Trophoblast cell (in vitro differentiated cells and primary cell): Measurements from ENCODE around the gene ACP1.
A peak's percentile ranks its signal among the peaks of the same experiment; 100 is the strongest.

Experiments
- DNase-seq, 2 donors: peaks; one replicate each; pipeline ENCODE4 v3.0.0-alpha.2; 2016
- H2AFZ ChIP-seq: 2 replicates; pipeline ENCODE4 v1.6.1; 2013; ENCODE audit warnings: low read length, moderate library complexity, mild to moderate bottlenecking; ENCODE audit not compliant: insufficient read depth, poor library complexity
- H2AK5ac ChIP-seq: 2 replicates; pipeline ENCODE4 v1.6.1; 2013; ENCODE audit warnings: mild to moderate bottlenecking, low read length
- H2BK120ac ChIP-seq: 2 replicates; pipeline ENCODE4 v1.6.1; 2013; ENCODE audit warnings: low read length, mild to moderate bottlenecking, moderate library complexity; ENCODE audit not compliant: insufficient read depth, poor library complexity
- H2BK12ac ChIP-seq: 2 replicates; pipeline ENCODE4 v1.6.1; 2013; ENCODE audit warnings: mild to moderate bottlenecking, low read length, moderate library complexity
- H2BK5ac ChIP-seq: 2 replicates; pipeline ENCODE4 v1.6.1; 2013; ENCODE audit warnings: low read length, low read depth, moderate library complexity, mild to moderate bottlenecking; ENCODE audit not compliant: poor library complexity
- H3K14ac ChIP-seq: 2 replicates; pipeline ENCODE4 v1.6.1; 2013; ENCODE audit warnings: mild to moderate bottlenecking, low read length
- H3K18ac ChIP-seq: 2 replicates; pipeline ENCODE4 v1.6.1; 2013; ENCODE audit warnings: mild to moderate bottlenecking, low read length
- H3K23ac ChIP-seq: 2 replicates; pipeline ENCODE4 v1.6.1; 2013; ENCODE audit warnings: low read length
- H3K27ac ChIP-seq: 2 replicates; pipeline ENCODE4 v1.5.1; 2013; ENCODE audit warnings: low read depth, mild to moderate bottlenecking, inconsistent platforms, low read length, moderate library complexity
- H3K27me3 ChIP-seq: 2 replicates; pipeline ENCODE4 v1.6.1; 2013; ENCODE audit warnings: inconsistent platforms, mild to moderate bottlenecking, low read length, moderate library complexity; ENCODE audit not compliant: insufficient read depth
- H3K36me3 ChIP-seq, 2 experiments: 1 replicate in 1 of 2; 2 replicates in 1 of 2; pipeline ENCODE4 v1.6.1; 2013; ENCODE audit warnings: low read length in 2 of 2, mild to moderate bottlenecking in 2 of 2, moderate library complexity in 1 of 2; ENCODE audit not compliant: insufficient read depth in 2 of 2, control insufficient read depth in 1 of 2
- H3K4ac ChIP-seq: 2 replicates; pipeline ENCODE4 v1.6.1; 2013; ENCODE audit warnings: low read depth, mild to moderate bottlenecking, low read length, moderate library complexity
- H3K4me1 ChIP-seq, 2 experiments: 1 replicate in 1 of 2; 2 replicates in 1 of 2; pipeline ENCODE4 v1.6.1; 2013; ENCODE audit warnings: low read length in 2 of 2, mild to moderate bottlenecking in 2 of 2, moderate library complexity in 1 of 2; ENCODE audit not compliant: insufficient read depth in 2 of 2, control insufficient read depth in 1 of 2
- H3K4me2 ChIP-seq: 2 replicates; pipeline ENCODE4 v1.6.1; 2013; ENCODE audit warnings: inconsistent platforms, mild to moderate bottlenecking, low read length, moderate library complexity
- H3K4me3 ChIP-seq: 2 replicates; pipeline ENCODE4 v1.5.1; 2013; ENCODE audit warnings: mild to moderate bottlenecking, low read depth, low read length, inconsistent platforms
- H3K79me1 ChIP-seq: one replicate; pipeline ENCODE4 v1.6.1; 2013; ENCODE audit warnings: low read length
- H3K79me2 ChIP-seq: 2 replicates; pipeline ENCODE4 v1.6.1; 2013; ENCODE audit warnings: low read length, mild to moderate bottlenecking; ENCODE audit not compliant: control insufficient read depth, insufficient read depth, poor library complexity
- H3K9ac ChIP-seq: 2 replicates; pipeline ENCODE4 v1.6.1; 2013; ENCODE audit warnings: mild to moderate bottlenecking, low read length
- H3K9me3 ChIP-seq: 2 replicates; pipeline ENCODE4 v1.6.1; 2013; ENCODE audit warnings: low read depth, mild to moderate bottlenecking, control low read depth, inconsistent platforms, low read length; ENCODE audit not compliant: insufficient read depth
- H4K12ac ChIP-seq: 2 replicates; pipeline ENCODE4 v1.6.1; 2013; ENCODE audit warnings: low read depth, mild to moderate bottlenecking, low read length, moderate library complexity
- H4K8ac ChIP-seq: 2 replicates; pipeline ENCODE4 v1.6.1; 2013; ENCODE audit warnings: low read depth, mild to moderate bottlenecking, low read length, moderate library complexity
- H4K91ac ChIP-seq: one replicate; pipeline ENCODE4 v1.6.1; 2013; ENCODE audit warnings: low read depth, mild to moderate bottlenecking, low read length, moderate library complexity
- WGBS: extraction: QIAGEN DNeasy Blood & Tissue Kit; methylation state at CpG from one replicate; pipeline ENCODE4 v1.1.7; 2013; ENCODE audit warnings: missing lambda C conversion rate; ENCODE audit not compliant: insufficient read length, insufficient coverage; ENCODE audit errors: extremely low coverage; 5-methylcytosine and 5-hydroxymethylcytosine counted together

The ACP1 gene

GRCh38 chr2:263022-263738, 1.6 kb upstream of the ACP1 start:
- Histone ChIP-seq H3K14ac (peak overlapping the region; percentile 33), H3K9me3 (no peaks in the 10 kb centered on the region), H3K4me1 (peaks cover 4 to 19% of the 10 kb centered on the region in 2 experiments), H2BK12ac (peak overlapping the region; percentile 27), H4K8ac (peak overlapping the region; percentile 90), H3K23ac (no peak overlapping the region), H3K4ac (peak overlapping the region; percentile 49), H3K4me2 (peak overlapping the region; percentile 100), H3K79me2 (peaks cover 20% of the 10 kb centered on the region), H3K4me3 (peak overlapping the region; percentile 86), H3K9ac (no peak overlapping the region), H4K12ac (no peak overlapping the region), H3K36me3 (no peaks in the 10 kb centered on the region), H2BK5ac (no peak overlapping the region), H2BK120ac (no peak overlapping the region), H3K27ac (no peak overlapping the region), H2AK5ac (no peak overlapping the region), H3K27me3 (no peaks in the 10 kb centered on the region), H3K18ac (peak overlapping the region; percentile 48), H2AFZ (peak overlapping the region; percentile 53), H3K79me1 (peaks cover 13% of the 10 kb centered on the region), H4K91ac (peak overlapping the region; percentile 41)
- WGBS: no CpG with 5 or more reads among the region's 42 CpGs
- no peak for DNase-seq

DNA sequence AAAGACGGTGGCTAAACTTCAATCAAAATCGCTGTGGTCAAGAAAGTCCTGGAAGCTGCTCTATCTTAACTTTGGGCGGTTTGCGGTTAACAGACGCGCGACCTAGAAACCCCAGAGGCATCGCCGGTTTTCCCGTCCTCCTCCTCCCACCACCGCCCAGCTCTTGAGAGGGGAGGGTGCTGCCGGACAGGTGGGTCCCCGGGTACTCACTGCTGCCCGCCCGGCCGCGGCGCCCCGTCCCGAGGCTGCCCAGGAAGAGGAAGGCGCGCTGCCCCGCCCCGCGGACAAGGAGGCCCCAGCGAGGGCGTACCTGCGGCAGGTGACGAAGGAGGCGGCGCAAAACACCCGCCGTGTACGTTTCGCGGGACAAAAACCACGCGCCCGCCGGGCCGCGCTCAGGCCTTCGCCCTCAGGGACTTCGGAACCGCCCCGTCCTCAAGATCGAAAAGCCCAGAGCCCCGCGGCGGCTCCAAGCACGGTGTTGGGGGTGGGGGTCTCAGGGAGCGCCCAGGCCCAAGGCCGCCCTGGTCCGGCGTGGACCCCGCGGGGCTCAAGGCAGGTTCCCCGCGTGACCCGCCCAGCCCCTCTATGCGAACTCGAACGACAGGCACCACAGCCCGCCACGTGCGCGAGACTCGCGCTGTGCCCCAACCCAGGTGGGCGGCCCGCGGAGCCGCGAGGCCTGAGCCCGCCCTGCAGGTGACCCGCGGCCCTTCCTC, 814 bp upstream of the ACP1 start, which contains the start of gene SH3YL1:
Gene SH3YL1, minus strand, starts transcription at position 259 of the 719 bp plus-strand sequence. Its CDS starts 48 bp downstream, at position 211.
- Histone ChIP-seq H3K9me3 (no peaks in the 10 kb centered on the region), H3K79me1 (peaks cover 13% of the 10 kb centered on the region), H2BK120ac (peak within 1 kb of the TSS; percentile 64), H2BK12ac (peak within 1 kb of the TSS; percentile 27), H3K4me2 (peak within 1 kb of the TSS; percentile 100), H3K14ac (peak within 1 kb of the TSS; percentile 83), H2BK5ac (peak within 1 kb of the TSS; percentile 18), H4K12ac (peak within 1 kb of the TSS; percentile 68), H3K79me2 (peaks cover 23% of the 10 kb centered on the region), H3K27ac (peak within 1 kb of the TSS; percentile 61), H2AFZ (peak within 1 kb of the TSS; percentile 71), H3K4me3 (peak within 1 kb of the TSS; percentile 100), H4K91ac (peak within 1 kb of the TSS; percentile 90), H3K23ac (no peak within 1 kb of the TSS), H4K8ac (peak within 1 kb of the TSS; percentile 90), H3K18ac (peak within 1 kb of the TSS; percentile 86), H3K36me3 (no peaks in the 10 kb centered on the region), H3K27me3 (no peaks in the 10 kb centered on the region), H3K4me1 (peaks cover 4 to 18% of the 10 kb centered on the region in 2 experiments), H3K4ac (peak within 1 kb of the TSS; percentile 80), H3K9ac (peak within 1 kb of the TSS; percentile 97), H2AK5ac (peak within 1 kb of the TSS; percentile 80)
- DNase-seq: peak; percentile 77 to 81
- no CpG with 5 or more reads among the region's 77 CpGs for WGBS

- Histone ChIP-seq H2AK5ac (no peak overlapping the region), H3K23ac (no peak overlapping the region), H4K12ac (no peak overlapping the region), H2BK120ac (no peak overlapping the region), H2AFZ (peak overlapping the region; percentile 53), H4K8ac (no peak overlapping the region), H3K79me1 (peaks cover 12% of the 10 kb centered on the region), H3K4me2 (no peak overlapping the region), H3K27me3 (no peaks in the 10 kb centered on the region), H3K4ac (peak overlapping the region; percentile 72), H3K4me1 (peaks cover 0 to 5% of the 10 kb centered on the region in 2 experiments), H3K9me3 (no peaks in the 10 kb centered on the region), H3K27ac (no peak overlapping the region), H3K36me3 (peaks cover 4 to 7% of the 10 kb centered on the region in 2 experiments), H3K79me2 (peaks cover 26% of the 10 kb centered on the region), H4K91ac (no peak overlapping the region), H3K14ac (no peak overlapping the region), H2BK12ac (no peak overlapping the region), H3K18ac (no peak overlapping the region), H3K9ac (no peak overlapping the region), H2BK5ac (no peak overlapping the region), H3K4me3 (no peak overlapping the region)
- DNase-seq: peak in 1 of 2 donors; percentile 30
Observed at GRCh38 chr2:268323-268722, 3.6 kb downstream of the ACP1 start.

DNA sequence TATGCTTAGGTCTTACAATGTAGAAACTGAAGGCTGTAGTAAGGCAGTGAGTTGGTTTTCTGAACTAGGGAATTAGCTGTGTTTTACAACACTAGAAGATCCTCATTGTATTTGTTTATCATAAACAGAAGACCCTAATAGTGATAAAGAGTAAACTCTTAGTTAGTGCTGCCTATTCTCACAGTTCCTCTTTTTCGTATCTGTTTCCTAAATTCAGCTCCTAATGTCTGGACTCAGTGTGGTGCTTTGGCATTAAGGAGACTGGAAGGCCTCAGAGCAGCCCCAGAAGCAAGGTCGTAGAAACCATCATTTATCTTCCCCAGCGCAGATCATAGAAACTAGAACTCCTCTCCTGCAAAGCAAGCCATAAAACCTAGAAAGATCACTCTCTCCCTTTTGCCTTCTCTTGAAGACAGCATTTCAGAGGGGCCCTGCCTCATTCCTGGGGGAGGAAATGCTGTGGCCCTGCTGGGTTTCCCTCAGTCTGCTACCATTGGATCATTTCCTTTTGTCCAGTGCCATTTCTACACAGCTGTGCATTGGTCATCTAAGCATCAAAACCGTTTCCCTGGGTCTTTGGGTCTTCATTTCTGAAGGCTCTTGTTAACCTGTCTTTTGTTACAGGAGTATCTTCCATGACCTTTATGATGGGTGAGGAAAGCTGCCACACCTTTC, 4.7 kb downstream of the ACP1 start:
- no CpG with 5 or more reads among the region's 4 CpGs for WGBS

More for the DNA sequence above, 4.7 kb downstream of the ACP1 start:
- Histone ChIP-seq H3K4me2 (no peak overlapping the region), H3K79me1 (peaks cover 3% of the 10 kb centered on the region), H4K8ac (no peak overlapping the region), H3K4ac (peak overlapping the region; percentile 65), H3K9ac (no peak overlapping the region), H2BK5ac (no peak overlapping the region), H2AK5ac (no peak overlapping the region), H3K27me3 (no peaks in the 10 kb centered on the region), H3K18ac (no peak overlapping the region), H4K91ac (no peak overlapping the region), H3K36me3 (peaks cover 4 to 9% of the 10 kb centered on the region in 2 experiments), H3K4me1 (peaks cover 0 to 5% of the 10 kb centered on the region in 2 experiments), H3K4me3 (no peak overlapping the region), H3K14ac (no peak overlapping the region), H2BK120ac (no peak overlapping the region), H3K27ac (no peak overlapping the region), H3K79me2 (peaks cover 19% of the 10 kb centered on the region), H3K23ac (no peak overlapping the region), H2AFZ (no peak overlapping the region), H3K9me3 (no peaks in the 10 kb centered on the region), H2BK12ac (no peak overlapping the region), H4K12ac (no peak overlapping the region)
- no peak for DNase-seq
